ENCODE measurements around the gene HSD17B1.
"Not testable (repeated sequence)": the region's sequence is repeated elsewhere in the genome, so short reads cannot be mapped to it uniquely, and the experiment has no call there.

The HSD17B1 gene

DNA sequence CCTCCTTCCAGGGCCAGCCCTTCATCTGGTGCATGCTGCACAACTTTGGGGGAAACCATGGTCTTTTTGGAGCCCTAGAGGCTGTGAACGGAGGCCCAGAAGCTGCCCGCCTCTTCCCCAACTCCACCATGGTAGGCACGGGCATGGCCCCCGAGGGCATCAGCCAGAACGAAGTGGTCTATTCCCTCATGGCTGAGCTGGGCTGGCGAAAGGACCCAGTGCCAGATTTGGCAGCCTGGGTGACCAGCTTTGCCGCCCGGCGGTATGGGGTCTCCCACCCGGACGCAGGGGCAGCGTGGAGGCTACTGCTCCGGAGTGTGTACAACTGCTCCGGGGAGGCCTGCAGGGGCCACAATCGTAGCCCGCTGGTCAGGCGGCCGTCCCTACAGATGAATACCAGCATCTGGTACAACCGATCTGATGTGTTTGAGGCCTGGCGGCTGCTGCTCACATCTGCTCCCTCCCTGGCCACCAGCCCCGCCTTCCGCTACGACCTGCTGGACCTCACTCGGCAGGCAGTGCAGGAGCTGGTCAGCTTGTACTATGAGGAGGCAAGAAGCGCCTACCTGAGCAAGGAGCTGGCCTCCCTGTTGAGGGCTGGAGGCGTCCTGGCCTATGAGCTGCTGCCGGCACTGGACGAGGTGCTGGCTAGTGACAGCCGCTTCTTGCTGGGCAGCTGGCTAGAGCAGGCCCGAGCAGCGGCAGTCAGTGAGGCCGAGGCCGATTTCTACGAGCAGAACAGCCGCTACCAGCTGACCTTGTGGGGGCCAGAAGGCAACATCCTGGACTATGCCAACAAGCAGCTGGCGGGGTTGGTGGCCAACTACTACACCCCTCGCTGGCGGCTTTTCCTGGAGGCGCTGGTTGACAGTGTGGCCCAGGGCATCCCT lies 9.3 kb upstream of the HSD17B1 start:
- TF ChIP-seq, protein P1, sequence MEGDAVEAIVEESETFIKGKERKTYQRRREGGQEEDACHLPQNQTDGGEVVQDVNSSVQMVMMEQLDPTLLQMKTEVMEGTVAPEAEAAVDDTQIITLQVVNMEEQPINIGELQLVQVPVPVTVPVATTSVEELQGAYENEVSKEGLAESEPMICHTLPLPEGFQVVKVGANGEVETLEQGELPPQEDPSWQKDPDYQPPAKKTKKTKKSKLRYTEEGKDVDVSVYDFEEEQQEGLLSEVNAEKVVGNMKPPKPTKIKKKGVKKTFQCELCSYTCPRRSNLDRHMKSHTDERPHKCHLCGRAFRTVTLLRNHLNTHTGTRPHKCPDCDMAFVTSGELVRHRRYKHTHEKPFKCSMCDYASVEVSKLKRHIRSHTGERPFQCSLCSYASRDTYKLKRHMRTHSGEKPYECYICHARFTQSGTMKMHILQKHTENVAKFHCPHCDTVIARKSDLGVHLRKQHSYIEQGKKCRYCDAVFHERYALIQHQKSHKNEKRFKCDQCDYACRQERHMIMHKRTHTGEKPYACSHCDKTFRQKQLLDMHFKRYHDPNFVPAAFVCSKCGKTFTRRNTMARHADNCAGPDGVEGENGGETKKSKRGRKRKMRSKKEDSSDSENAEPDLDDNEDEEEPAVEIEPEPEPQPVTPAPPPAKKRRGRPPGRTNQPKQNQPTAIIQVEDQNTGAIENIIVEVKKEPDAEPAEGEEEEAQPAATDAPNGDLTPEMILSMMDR (IDR thresholded peaks at IDR 0.05; ENCODE audit: low read depth, low read length), result no peak
- no peak for DNase-seq (ENCODE audit: extremely low read depth, low read depth)

DNA sequence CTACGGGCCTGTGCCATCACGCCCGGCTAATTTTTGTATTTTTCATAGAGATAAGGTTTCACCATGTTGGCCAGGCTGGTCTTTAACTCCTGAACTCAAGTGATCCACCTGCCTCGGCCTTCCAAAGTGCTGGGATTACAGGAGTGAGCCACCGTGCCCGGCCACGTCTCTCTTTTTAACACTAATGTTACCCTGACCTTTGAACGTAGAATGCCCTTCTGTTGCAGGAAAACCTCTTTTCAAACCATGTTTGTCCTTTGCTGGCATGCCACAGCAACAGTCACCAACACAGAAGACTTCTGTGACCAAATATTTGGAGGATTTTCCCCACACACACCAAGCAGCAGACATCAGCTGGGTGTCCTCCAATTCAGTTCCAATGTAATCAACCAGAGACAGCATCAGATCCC lies 7.8 kb upstream of the HSD17B1 start:
- TF ChIP-seq, protein P1 (IDR thresholded peaks at IDR 0.05; ENCODE audit: low read depth, low read length), result no peak
- no peak for DNase-seq (ENCODE audit: extremely low read depth, low read depth)

DNA sequence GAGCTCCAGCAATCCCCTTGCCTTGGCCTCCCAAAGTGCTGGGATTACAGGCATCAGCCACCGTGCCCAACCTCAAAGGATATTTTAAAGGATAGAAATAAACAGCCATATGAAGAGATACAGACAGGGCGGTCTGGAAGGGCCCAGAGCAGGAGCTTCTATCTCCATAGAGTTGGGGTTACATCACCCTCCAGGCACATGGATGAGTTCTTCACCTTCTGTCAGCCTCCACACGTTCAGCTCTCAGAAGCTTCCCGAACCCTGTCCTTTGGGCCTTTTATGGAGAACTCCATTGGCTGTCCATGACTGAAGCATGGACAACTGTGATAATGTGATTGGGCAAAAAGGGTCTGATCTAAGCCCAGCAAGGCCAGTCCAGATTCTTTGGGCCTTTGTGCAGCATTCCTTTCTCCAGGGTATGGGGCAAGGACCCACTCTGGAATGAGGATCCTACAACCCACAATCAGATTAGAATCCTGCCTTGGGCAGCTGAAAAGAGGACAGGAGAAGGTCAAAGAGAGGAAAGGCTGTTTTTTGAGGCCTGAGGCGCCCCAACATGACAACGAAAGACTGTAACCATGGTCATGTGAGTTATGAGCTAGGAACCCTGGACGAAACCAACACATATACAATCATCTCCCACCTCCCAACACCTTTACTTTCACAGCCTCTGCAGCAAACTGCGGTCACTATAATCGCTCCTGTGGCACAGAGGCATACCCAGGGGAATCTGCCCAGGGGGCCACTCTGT lies 6.8 kb upstream of the HSD17B1 start:
- not testable (repeated sequence) for DNase-seq (ENCODE audit: extremely low read depth, low read depth)

DNA sequence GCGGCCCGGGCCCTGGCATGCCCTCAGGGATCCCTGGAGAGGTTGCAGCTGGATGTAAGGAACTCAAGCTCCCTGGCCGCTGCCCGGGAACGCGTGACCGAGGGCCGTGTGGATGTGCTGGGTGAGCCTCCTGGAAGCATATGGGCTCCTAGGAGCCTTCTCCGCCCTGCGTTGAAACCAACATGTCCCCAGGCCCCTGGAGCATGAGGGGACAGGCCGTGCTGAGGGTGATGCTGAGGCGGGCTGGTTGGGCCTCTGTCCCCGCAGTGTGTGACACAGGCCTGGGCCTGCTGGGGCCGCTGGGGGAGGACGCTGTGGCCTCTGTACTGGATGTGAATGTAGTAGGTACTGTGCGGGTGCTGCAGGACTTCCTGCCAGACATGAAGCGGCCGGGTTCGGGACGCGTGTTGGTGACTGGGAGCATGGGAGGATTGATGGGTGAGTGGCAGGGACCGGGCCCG lies 5.7 kb upstream of the HSD17B1 start:
- DNase-seq (ENCODE audit: extremely low read depth, low read depth), result no peak
- TF ChIP-seq, protein P1 (IDR thresholded peaks at IDR 0.05; ENCODE audit: low read depth, low read length), result no peak

DNA sequence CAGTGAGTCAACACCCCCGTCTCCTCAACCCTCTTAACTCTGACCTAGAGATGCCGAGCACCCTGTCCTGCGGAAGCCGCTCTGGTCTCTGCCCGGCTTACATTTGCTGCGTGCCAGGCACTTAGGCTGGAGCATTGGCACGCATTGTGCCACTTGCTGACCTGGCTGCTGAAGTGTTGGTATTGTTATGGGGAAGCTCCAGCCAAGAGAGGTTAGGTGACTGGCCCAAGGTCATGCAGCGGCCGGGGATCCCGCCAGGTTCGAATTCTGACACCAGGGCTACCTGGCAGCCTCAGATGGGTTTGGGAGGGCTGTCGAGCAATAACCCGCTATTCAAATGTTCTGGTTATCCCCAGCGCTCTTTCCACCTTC lies 5.0 kb upstream of the HSD17B1 start:
- TF ChIP-seq, protein P1 (IDR thresholded peaks at IDR 0.05; ENCODE audit: low read depth, low read length), result no peak

DNA sequence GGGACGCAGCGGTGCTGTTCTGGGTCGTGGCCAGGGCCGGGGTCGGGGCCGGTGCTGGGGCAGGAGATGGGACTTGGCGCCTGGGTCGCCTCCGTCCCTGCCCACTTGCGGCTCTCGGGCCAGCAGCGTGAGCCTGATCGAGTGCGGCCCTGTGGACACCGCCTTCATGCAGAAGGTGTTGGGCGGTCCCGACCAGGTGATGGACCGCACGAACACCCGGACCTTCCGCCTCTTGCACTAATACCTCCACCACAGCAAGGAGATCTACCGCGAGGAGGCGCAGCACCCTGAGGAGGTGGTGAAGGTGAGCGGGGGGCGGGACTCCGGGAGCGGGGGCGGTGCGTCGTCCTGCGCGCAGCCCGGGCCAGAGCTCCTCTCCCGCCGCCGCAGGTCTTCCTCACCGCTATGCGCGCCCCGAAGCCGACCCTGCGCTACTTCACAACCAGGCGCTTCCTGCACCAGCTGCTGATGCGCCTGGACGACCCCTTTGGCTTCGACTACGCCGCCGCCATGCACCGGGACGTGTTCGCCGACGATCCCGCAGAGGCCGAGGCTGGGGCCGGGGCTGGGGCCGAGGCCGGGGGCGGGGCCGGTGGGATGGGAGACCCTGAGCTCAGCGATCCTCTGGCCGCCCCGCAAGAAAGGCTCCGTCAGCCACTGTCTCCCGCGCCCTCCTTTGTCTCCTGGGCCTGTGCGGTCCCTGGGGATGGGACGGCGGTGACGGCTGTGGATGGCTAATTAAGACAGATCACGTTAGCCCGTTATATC lies 4.5 kb upstream of the HSD17B1 start:
- TF ChIP-seq, protein P1 (IDR thresholded peaks at IDR 0.05; ENCODE audit: low read depth, low read length), result peak; percentile 3
- no peak for DNase-seq (ENCODE audit: extremely low read depth, low read depth)

More for the DNA sequence above, 5.0 kb upstream of the HSD17B1 start:
- no peak for DNase-seq (ENCODE audit: extremely low read depth, low read depth)

DNA sequence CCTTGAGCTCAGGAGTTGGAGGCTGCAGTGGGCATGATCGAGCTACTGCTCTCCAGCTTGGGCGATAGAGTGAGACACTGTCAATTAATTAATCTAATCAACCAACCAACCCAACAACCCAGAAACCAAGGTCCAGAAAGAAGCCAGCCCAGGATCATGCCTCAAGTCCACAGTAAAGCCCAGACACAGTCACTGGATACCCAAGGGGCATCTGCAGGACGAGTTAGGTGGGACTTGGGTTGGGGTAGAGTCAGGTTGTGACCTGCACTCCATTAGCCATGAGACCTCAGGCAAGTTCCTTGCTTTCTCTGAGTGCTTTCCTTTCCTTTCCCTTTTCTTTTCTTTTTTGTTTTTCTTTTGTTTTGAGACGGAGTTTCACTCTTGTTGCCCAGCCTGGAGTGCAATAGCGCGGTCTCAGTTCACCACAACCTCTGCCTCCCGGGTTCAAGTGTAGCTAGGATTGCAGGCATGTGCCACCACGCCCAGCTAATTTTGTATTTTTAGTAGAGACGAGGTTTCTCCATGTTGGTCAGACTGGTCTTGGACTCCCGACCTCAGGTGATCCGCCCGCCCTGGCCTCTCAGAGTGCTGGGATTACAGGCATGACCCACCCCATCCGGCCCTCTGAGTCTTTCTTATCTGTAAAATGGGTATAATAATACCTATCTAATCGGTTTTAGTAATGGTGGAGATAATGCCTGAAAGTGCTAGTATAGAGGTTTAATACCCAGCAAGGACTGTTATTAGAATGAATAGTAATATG lies 3.5 kb upstream of the HSD17B1 start:
- TF ChIP-seq, protein P1 (IDR thresholded peaks at IDR 0.05; ENCODE audit: low read depth, low read length), result no peak
- DNase-seq (ENCODE audit: extremely low read depth, low read depth), result no peak
